ENCODE measurements around the gene CAT.
A peak's percentile ranks its signal among the peaks of the same experiment; 100 is the strongest.

The CAT gene

GRCh38 chr11:34439610-34440198, 970 bp downstream of the CAT start:
- peaks cover 2% of the 10 kb centered on the region for H3K36me3 Mint-ChIP-seq
- peak overlapping the region; percentile 92 for H3K27ac Mint-ChIP-seq
- H3K4me1 Mint-ChIP-seq (ENCODE audit: low read depth): peaks cover 50% of the 10 kb centered on the region
- peak overlapping the region; percentile 98 for H3K4me3 Mint-ChIP-seq
- H3K27me3 Mint-ChIP-seq: no peaks in the 10 kb centered on the region
- no peaks in the 10 kb centered on the region for H3K9me3 Mint-ChIP-seq (ENCODE audit: low read depth)

- Mint-ChIP-seq H3K9me3 (ENCODE audit: low read depth) (no peaks in the 10 kb centered on the region), H3K27me3 (no peaks in the 10 kb centered on the region), H3K4me1 (ENCODE audit: low read depth) (peaks cover 58% of the 10 kb centered on the region), H3K27ac (no peak overlapping the region), H3K36me3 (peaks cover 2% of the 10 kb centered on the region), H3K4me3 (no peak overlapping the region)
Measured at GRCh38 chr11:34441814-34442213, 3.1 kb downstream of the CAT start.

GRCh38 chr11:34443136-34443535, 4.4 kb downstream of the CAT start:
- Mint-ChIP-seq H3K9me3 (ENCODE audit: low read depth) (no peaks in the 10 kb centered on the region), H3K4me3 (no peak overlapping the region), H3K27ac (no peak overlapping the region), H3K36me3 (peaks cover 2% of the 10 kb centered on the region), H3K4me1 (ENCODE audit: low read depth) (peaks cover 63% of the 10 kb centered on the region), H3K27me3 (no peaks in the 10 kb centered on the region)

- H3K27me3 Mint-ChIP-seq: no peaks in the 10 kb centered on the region
- H3K27ac Mint-ChIP-seq: no peak overlapping the region
- H3K36me3 Mint-ChIP-seq: peaks cover 2% of the 10 kb centered on the region
- H3K9me3 Mint-ChIP-seq (ENCODE audit: low read depth): no peaks in the 10 kb centered on the region
- H3K4me3 Mint-ChIP-seq: no peak overlapping the region
- peaks cover 68% of the 10 kb centered on the region for H3K4me1 Mint-ChIP-seq (ENCODE audit: low read depth)
Measured at GRCh38 chr11:34444428-34444827, 5.7 kb downstream of the CAT start.

GRCh38 chr11:34445956-34446355, 7.2 kb downstream of the CAT start:
- no peak overlapping the region for H3K4me3 Mint-ChIP-seq
- H3K36me3 Mint-ChIP-seq: peaks cover 5% of the 10 kb centered on the region
- no peaks in the 10 kb centered on the region for H3K27me3 Mint-ChIP-seq
- no peaks in the 10 kb centered on the region for H3K9me3 Mint-ChIP-seq (ENCODE audit: low read depth)
- H3K4me1 Mint-ChIP-seq (ENCODE audit: low read depth): peaks cover 54% of the 10 kb centered on the region
- H3K27ac Mint-ChIP-seq: no peak overlapping the region

GRCh38 chr11:34446386-34446785, 7.7 kb downstream of the CAT start:
- Mint-ChIP-seq H3K36me3 (peaks cover 5% of the 10 kb centered on the region), H3K27ac (no peak overlapping the region), H3K9me3 (ENCODE audit: low read depth) (no peaks in the 10 kb centered on the region), H3K27me3 (no peaks in the 10 kb centered on the region), H3K4me1 (ENCODE audit: low read depth) (peaks cover 50% of the 10 kb centered on the region), H3K4me3 (no peak overlapping the region)

- Mint-ChIP-seq H3K4me1 (ENCODE audit: low read depth) (peaks cover 47% of the 10 kb centered on the region), H3K36me3 (peaks cover 8% of the 10 kb centered on the region), H3K9me3 (ENCODE audit: low read depth) (no peaks in the 10 kb centered on the region), H3K27ac (no peak overlapping the region), H3K27me3 (no peaks in the 10 kb centered on the region), H3K4me3 (no peak overlapping the region)
Measured at GRCh38 chr11:34447044-34447443, 8.3 kb downstream of the CAT start.

GRCh38 chr11:34448223-34448994, 9.7 kb downstream of the CAT start:
- Mint-ChIP-seq H3K4me3 (no peak overlapping the region), H3K36me3 (peaks cover 12% of the 10 kb centered on the region), H3K27me3 (no peaks in the 10 kb centered on the region), H3K4me1 (ENCODE audit: low read depth) (peaks cover 40% of the 10 kb centered on the region), H3K27ac (no peak overlapping the region), H3K9me3 (ENCODE audit: low read depth) (no peaks in the 10 kb centered on the region)

GRCh38 chr11:34449013-34449412, 10.3 kb downstream of the CAT start:
- H3K27me3 Mint-ChIP-seq: no peaks in the 10 kb centered on the region
- no peak overlapping the region for H3K4me3 Mint-ChIP-seq
- H3K36me3 Mint-ChIP-seq: peaks cover 16% of the 10 kb centered on the region
- H3K9me3 Mint-ChIP-seq (ENCODE audit: low read depth): no peaks in the 10 kb centered on the region
- peaks cover 34% of the 10 kb centered on the region for H3K4me1 Mint-ChIP-seq (ENCODE audit: low read depth)
- H3K27ac Mint-ChIP-seq: no peak overlapping the region

GRCh38 chr11:34451053-34451452, 12.3 kb downstream of the CAT start:
- Mint-ChIP-seq H3K27ac (no peak overlapping the region), H3K4me3 (no peak overlapping the region), H3K27me3 (no peaks in the 10 kb centered on the region), H3K9me3 (ENCODE audit: low read depth) (no peaks in the 10 kb centered on the region), H3K36me3 (peaks cover 16% of the 10 kb centered on the region), H3K4me1 (ENCODE audit: low read depth) (peaks cover 22% of the 10 kb centered on the region)

- no peaks in the 10 kb centered on the region for H3K4me1 Mint-ChIP-seq (ENCODE audit: low read depth)
- H3K27me3 Mint-ChIP-seq: no peaks in the 10 kb centered on the region
- no peaks in the 10 kb centered on the region for H3K9me3 Mint-ChIP-seq (ENCODE audit: low read depth)
- H3K36me3 Mint-ChIP-seq: peaks cover 26% of the 10 kb centered on the region
- no peak overlapping the region for H3K4me3 Mint-ChIP-seq
- no peak overlapping the region for H3K27ac Mint-ChIP-seq
Measured at GRCh38 chr11:34454308-34455032, 15.7 kb downstream of the CAT start.

- Mint-ChIP-seq H3K27ac (no peak overlapping the region), H3K9me3 (ENCODE audit: low read depth) (no peaks in the 10 kb centered on the region), H3K27me3 (no peaks in the 10 kb centered on the region), H3K4me3 (no peak overlapping the region), H3K4me1 (ENCODE audit: low read depth) (no peaks in the 10 kb centered on the region), H3K36me3 (peaks cover 23% of the 10 kb centered on the region)
Measured at GRCh38 chr11:34457607-34458006, 18.9 kb downstream of the CAT start.

- H3K4me1 Mint-ChIP-seq (ENCODE audit: low read depth): no peaks in the 10 kb centered on the region
- H3K27me3 Mint-ChIP-seq: no peaks in the 10 kb centered on the region
- H3K9me3 Mint-ChIP-seq (ENCODE audit: low read depth): no peaks in the 10 kb centered on the region
- peaks cover 24% of the 10 kb centered on the region for H3K36me3 Mint-ChIP-seq
- H3K27ac Mint-ChIP-seq: no peak overlapping the region
- H3K4me3 Mint-ChIP-seq: no peak overlapping the region
Measured at GRCh38 chr11:34458525-34458924, 19.8 kb downstream of the CAT start.

- Mint-ChIP-seq H3K4me3 (no peak overlapping the region), H3K27me3 (no peaks in the 10 kb centered on the region), H3K9me3 (ENCODE audit: low read depth) (no peaks in the 10 kb centered on the region), H3K27ac (no peak overlapping the region), H3K4me1 (ENCODE audit: low read depth) (peaks cover under 1% of the 10 kb centered on the region), H3K36me3 (peaks cover 27% of the 10 kb centered on the region)
Measured at GRCh38 chr11:34459507-34460162, 20.9 kb downstream of the CAT start.

- H3K27me3 Mint-ChIP-seq: no peaks in the 10 kb centered on the region
- peaks cover 2% of the 10 kb centered on the region for H3K4me1 Mint-ChIP-seq (ENCODE audit: low read depth)
- H3K4me3 Mint-ChIP-seq: no peak overlapping the region
- no peaks in the 10 kb centered on the region for H3K9me3 Mint-ChIP-seq (ENCODE audit: low read depth)
- H3K27ac Mint-ChIP-seq: no peak overlapping the region
- peaks cover 30% of the 10 kb centered on the region for H3K36me3 Mint-ChIP-seq
Measured at GRCh38 chr11:34460278-34460677, 21.5 kb downstream of the CAT start.
